ENCODE data around the gene COL15A1.

The COL15A1 gene

DNA sequence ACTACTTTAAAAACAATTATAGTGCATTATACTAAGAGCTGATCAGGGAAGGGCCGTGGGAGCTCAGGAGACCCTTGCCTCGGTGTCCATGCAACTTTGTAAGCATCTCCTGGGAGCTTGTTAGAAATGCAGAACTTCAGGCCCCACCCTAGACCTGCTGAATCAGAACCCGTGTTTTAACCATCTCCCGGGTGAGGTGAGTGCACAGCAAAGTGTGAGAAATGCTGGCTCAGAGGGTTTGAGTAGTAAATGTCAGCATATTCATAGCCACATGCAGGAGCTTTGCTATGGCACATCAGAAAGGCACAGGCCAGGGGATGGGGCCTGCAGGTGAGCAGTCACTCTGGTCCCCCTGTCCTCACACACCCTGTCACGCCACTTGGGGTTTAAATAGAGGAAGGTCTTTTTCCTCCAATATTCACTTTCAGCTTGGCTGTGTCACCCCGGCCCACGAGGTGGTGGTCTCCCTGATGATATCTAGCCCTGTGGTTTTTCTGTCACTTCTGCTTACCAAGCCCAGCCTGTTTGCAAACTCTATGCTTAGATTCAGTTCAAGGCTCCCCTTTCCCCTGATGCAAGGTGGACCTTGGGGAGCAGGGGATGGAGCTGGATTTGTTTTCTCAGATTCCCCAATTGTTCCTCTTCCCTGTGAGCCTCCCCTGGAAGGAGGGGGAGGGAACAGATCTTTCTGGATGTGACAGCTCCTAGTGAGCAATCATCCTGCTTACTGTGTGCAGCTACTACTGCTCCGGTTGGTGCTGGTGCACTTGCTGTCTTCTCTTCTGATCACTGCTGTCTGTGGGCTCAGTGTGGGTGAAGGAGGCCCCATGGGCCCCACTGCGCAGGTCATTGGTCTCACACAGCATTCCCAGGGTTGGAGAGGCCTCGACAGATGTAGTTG lies 109.4 kb downstream of the COL15A1 start:
- Mint-ChIP-seq H3K4me3 (no peak overlapping the region), H3K27ac (peak overlapping the region; percentile 59), H3K4me1 (ENCODE audit: low read depth) (peaks cover 78% of the 10 kb centered on the region), H3K27me3 (ENCODE audit: low read depth) (no peaks in the 10 kb centered on the region), H3K9me3 (peaks cover 8% of the 10 kb centered on the region), H3K36me3 (ENCODE audit: low read depth) (peaks cover 20% of the 10 kb centered on the region)

DNA sequence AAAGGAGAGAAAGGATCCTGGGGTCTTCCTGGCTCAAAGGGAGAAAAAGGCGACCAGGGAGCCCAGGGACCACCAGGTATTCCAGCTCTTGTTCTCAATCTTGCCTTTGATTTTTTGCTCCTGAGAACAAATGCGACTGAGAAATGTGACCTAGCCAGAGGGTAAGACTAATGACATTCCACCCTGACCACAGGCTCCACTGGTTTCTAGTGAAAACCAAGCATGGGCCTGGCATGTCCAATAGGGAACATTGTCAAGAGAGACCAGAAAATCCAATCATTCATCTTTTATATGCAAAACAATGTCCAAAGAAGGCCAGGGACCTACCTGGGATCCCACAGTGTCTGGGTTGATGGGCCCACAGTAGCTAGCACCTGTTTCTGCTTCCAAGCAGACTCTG lies 110.9 kb downstream of the COL15A1 start:
- H3K4me3 Mint-ChIP-seq = no peak overlapping the region
- H3K27ac Mint-ChIP-seq = peak overlapping the region; percentile 23
- peaks cover 8% of the 10 kb centered on the region for H3K9me3 Mint-ChIP-seq
- H3K27me3 Mint-ChIP-seq (ENCODE audit: low read depth) = no peaks in the 10 kb centered on the region
- peaks cover 82% of the 10 kb centered on the region for H3K4me1 Mint-ChIP-seq (ENCODE audit: low read depth)
- peaks cover 17% of the 10 kb centered on the region for H3K36me3 Mint-ChIP-seq (ENCODE audit: low read depth)

DNA sequence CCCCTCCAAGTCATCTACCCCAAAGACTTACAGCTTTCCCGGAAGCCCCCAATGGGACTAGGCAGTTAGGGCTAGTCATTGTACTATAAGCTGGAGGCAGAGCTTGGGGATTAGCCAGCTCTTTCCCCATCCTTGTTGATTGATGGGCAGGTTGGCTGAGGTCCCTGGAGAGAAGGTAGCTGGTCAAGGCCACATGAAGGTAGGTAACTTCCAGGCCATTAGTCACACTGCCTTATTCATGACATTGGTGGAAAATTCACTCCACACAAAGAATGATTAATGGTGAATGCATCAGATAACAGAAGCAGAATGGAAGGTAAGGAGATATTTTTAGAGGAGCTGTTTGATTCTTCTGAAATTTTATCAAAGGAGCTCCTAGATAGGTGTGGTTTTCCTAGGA lies 111.7 kb downstream of the COL15A1 start:
- H3K27me3 Mint-ChIP-seq (ENCODE audit: low read depth) = no peaks in the 10 kb centered on the region
- H3K4me3 Mint-ChIP-seq = no peak overlapping the region
- H3K4me1 Mint-ChIP-seq (ENCODE audit: low read depth) = peaks cover 78% of the 10 kb centered on the region
- H3K36me3 Mint-ChIP-seq (ENCODE audit: low read depth) = peaks cover 17% of the 10 kb centered on the region
- H3K9me3 Mint-ChIP-seq = peaks cover 8% of the 10 kb centered on the region
- H3K27ac Mint-ChIP-seq = no peak overlapping the region

DNA sequence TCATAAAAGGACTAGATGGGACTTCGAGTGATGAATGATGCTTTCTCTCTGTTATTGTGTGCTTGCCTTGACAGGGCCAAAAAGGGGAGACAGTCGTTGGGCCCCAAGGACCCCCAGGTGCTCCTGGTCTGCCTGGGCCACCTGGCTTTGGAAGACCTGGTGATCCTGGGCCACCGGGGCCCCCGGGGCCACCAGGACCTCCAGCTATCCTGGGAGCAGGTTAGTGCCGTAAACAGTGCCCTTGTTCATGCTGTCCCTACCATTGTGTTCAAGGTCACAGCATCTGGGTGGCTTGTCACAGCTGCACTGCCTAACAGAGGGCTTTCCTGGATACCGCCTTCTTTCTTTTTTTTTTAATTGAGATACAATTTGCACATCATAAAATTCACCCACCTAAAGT lies 112.5 kb downstream of the COL15A1 start:
- H3K36me3 Mint-ChIP-seq (ENCODE audit: low read depth) = peaks cover 21% of the 10 kb centered on the region
- H3K9me3 Mint-ChIP-seq = peaks cover 8% of the 10 kb centered on the region
- H3K27ac Mint-ChIP-seq = no peak overlapping the region
- no peak overlapping the region for H3K4me3 Mint-ChIP-seq
- peaks cover 75% of the 10 kb centered on the region for H3K4me1 Mint-ChIP-seq (ENCODE audit: low read depth)
- H3K27me3 Mint-ChIP-seq (ENCODE audit: low read depth) = no peaks in the 10 kb centered on the region

DNA sequence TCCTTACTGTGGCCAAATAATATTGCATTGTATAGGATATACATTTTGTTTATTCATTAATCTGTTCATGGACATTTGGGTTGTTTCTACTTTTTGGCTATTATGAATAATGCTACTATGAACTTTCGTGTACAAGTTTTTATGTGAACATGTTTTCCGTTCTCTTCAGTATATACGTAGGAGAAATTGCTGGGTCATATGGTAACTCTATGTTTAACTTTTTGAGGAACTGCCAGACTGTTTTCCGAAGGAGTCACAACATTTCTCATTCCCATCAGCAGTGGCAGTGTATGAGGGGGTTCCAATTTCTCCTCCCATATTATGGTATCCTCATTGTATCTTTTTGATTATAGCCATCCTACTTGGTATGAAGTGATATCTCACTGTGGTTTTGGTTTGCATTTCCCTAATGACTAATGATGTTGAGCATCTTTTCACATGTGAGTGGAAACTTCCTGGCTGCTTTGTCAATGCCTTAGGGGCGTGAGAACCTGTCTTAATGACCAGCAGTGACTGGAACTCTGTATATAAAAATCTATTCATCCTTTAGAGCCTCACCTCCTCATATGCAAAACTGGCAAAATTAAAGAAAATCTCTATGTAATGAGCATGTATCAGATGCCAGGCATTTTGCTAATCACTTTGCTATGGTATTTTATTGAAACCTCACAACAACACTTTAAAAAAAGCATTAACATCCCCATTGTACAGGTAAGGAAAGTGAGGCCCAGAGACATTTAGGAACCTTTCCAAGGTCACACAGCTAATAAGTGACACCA lies 113.4 kb downstream of the COL15A1 start:
- Mint-ChIP-seq H3K4me1 (ENCODE audit: low read depth) (peaks cover 71% of the 10 kb centered on the region), H3K4me3 (peak overlapping the region; percentile 83), H3K36me3 (ENCODE audit: low read depth) (peaks cover 21% of the 10 kb centered on the region), H3K27me3 (ENCODE audit: low read depth) (no peaks in the 10 kb centered on the region), H3K27ac (peak overlapping the region; percentile 95), H3K9me3 (peaks cover 8% of the 10 kb centered on the region)

DNA sequence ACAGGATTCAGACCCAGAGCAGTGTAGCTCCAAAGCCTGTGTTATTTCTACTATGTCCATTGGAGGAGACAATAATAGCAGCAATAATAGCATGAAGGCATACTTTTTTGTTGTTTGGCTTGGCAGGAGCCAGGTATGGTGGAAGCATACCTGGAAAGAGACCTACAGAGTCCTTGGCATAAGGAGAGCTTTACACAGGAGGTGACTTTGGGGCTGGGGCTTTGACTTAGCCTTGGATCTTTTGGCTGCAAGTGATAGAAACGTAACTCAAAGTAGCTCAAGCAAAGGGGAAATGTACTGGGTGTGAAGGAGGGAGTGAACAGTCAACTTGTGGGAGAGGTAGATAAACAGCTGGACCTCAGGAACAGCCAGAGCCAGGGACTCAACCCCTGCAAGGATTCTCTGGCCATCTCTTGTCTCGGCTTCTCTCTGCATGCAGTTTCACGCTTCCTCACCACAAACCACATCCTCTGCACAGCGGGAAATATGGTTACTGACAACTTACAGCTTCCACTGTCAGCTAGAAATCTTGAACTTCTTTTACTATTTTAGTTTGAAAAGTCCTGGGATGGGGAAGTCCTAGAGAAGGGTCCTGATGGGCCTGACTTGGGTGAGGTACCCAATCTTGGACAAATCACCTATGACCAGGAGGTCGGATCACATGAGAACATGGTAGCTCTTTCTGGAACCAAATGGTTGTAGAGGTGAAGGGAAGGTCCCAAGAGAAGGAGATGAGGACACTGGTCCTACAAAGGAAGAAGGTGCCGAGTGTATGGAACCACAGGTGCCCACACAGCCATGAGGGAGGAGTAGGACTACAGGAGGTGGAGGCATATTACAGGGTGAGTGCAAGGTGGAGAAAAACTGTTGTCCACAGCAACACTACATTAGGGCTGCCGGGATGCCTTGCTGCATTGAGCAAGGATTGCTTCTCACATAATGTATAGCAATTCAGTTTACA lies 114.2 kb downstream of the COL15A1 start:
- H3K4me3 Mint-ChIP-seq = peak overlapping the region; percentile 83
- H3K36me3 Mint-ChIP-seq (ENCODE audit: low read depth) = peaks cover 24% of the 10 kb centered on the region
- no peaks in the 10 kb centered on the region for H3K27me3 Mint-ChIP-seq (ENCODE audit: low read depth)
- peaks cover 67% of the 10 kb centered on the region for H3K4me1 Mint-ChIP-seq (ENCODE audit: low read depth)
- peaks cover 8% of the 10 kb centered on the region for H3K9me3 Mint-ChIP-seq
- peak overlapping the region; percentile 95 for H3K27ac Mint-ChIP-seq

DNA sequence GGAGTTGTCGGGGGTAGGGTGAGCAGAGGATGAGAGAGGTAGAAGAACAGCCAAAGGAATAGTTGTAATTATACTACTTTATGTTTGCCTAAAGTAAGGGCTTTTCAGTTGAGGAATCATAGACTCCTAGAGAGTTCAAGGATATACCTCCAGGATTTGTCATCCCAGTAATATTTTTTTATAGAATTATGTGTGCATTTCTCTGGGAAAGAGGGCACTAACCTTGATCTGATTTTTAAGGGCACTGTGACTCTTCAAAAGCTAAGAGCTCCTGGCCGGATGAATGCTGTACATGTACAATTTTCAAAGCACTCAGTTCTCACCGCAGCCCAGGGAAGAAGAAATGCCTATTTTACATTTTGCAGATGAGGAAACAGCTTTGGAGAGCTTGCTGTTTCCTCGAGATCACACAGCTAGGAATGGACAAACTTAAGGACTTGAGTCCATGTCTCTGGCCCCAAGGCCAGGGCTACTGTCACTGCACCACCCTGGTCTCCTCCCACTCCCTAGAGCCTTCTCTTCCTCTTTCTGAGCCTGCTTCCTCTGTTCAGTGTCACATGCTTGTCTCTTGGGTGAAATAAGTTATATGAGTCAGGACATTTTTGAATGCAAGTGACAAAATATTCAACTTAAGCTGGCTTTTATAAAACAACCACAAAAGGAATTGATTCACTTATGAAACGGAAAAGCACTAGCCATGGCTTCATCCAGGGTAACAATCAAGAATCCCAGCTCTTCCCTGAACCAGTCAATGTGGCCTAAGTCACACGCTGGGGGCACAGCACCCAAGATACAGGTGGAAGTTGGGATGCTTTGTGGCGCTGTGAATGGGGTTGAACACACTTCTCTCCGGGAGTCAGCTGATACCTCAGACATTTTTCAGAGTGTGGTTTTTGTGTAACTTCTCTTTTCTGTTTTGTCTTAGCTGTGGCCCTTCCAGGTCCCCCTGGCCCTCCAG lies 115.5 kb downstream of the COL15A1 start:
- peaks cover 31% of the 10 kb centered on the region for H3K36me3 Mint-ChIP-seq (ENCODE audit: low read depth)
- peak overlapping the region; percentile 95 for H3K27ac Mint-ChIP-seq
- H3K4me1 Mint-ChIP-seq (ENCODE audit: low read depth) = peaks cover 71% of the 10 kb centered on the region
- H3K27me3 Mint-ChIP-seq (ENCODE audit: low read depth) = no peaks in the 10 kb centered on the region
- peak overlapping the region; percentile 61 for H3K4me3 Mint-ChIP-seq
- peaks cover 8% of the 10 kb centered on the region for H3K9me3 Mint-ChIP-seq

DNA sequence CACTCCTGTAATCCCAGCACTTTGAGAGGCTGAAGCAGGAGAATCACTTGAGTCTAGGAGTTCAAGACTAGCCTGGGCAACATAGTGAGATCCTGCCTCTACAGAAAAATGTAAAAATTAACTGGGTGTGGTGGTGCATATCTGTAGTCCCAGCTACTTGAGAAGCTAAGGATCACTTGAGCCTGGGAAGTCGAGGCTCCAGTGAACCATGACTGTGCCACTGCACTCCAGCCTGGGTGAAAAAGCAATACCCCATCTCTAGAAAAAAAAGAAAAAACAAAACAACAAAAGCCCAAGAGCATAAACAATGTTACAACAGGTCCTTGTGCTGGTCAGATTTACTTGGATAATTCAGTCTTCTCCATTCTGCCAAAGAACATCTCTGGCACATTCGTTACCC lies 116.9 kb downstream of the COL15A1 start:
- peaks cover 70% of the 10 kb centered on the region for H3K4me1 Mint-ChIP-seq (ENCODE audit: low read depth)

DNA sequence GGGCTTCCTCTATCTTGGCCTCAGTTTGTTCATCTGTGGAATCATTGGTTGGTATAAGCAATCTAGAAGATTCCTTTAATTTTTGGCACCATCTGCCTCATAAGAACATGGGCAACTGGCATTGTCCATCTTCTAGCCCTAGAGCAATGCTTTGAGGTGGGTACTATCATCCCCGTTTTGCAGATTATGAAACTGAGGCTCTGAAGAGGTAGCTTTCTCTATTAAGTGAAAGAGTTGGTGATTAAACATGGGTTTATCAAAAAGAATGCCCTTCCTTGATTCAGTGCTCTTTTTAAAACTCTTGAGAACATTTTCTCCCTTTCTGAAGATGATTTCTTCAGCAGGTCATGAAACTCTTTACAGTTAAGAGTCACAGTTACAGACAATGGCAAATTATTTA lies 118.8 kb downstream of the COL15A1 start:
- H3K4me1 Mint-ChIP-seq (ENCODE audit: low read depth) = peaks cover 53% of the 10 kb centered on the region
- H3K36me3 Mint-ChIP-seq (ENCODE audit: low read depth) = peaks cover 17% of the 10 kb centered on the region
- H3K4me3 Mint-ChIP-seq = no peak overlapping the region
- no peaks in the 10 kb centered on the region for H3K27me3 Mint-ChIP-seq (ENCODE audit: low read depth)
- H3K9me3 Mint-ChIP-seq = no peaks in the 10 kb centered on the region
- H3K27ac Mint-ChIP-seq = no peak overlapping the region

More for the DNA sequence above, 116.9 kb downstream of the COL15A1 start:
- Mint-ChIP-seq H3K9me3 (peaks cover 8% of the 10 kb centered on the region), H3K27me3 (ENCODE audit: low read depth) (no peaks in the 10 kb centered on the region), H3K36me3 (ENCODE audit: low read depth) (peaks cover 28% of the 10 kb centered on the region), H3K4me3 (no peak overlapping the region), H3K27ac (no peak overlapping the region)

DNA sequence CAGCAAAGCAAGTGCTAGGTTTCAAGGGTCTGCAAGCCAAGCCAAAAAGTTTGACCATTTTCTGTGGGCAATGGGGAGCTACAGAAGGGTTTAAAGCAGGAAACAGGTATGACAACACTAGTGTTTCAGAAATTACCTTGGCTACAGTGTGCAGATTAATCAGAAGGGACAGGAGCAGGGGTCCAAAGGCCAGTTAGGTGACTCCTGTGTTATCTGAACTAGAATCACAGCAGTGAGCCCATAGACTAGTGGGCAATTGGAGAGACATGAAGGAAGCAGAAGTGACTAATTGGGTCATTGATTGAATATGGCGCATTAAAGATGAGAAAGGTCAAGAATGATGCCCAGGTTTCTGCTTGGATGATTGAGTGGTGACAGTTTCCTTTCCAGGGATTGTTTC lies 119.8 kb downstream of the COL15A1 start:
- H3K4me1 Mint-ChIP-seq (ENCODE audit: low read depth) = peaks cover 49% of the 10 kb centered on the region
- H3K4me3 Mint-ChIP-seq = no peak overlapping the region
- H3K36me3 Mint-ChIP-seq (ENCODE audit: low read depth) = peaks cover 21% of the 10 kb centered on the region

DNA sequence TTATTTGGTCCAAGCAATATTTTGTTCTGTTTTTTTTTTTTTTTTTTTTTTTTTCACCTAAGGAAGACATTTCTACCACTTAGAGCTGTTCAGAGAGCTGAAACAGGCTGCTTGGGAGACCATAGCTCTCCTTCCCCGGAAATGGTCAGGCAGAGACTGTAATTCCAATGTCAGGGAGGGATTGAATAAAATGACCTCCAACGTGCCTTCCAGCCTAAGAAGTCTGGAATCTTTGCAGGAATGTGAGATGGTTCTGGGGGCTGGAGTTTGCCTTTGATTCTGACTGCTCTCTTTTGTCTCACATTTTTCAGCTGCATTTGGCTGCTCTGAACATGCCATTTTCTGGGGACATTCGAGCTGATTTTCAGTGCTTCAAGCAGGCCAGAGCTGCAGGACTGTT lies 122.9 kb downstream of the COL15A1 start:
- Mint-ChIP-seq H3K27me3 (ENCODE audit: low read depth) (no peaks in the 10 kb centered on the region), H3K27ac (no peak overlapping the region), H3K4me3 (no peak overlapping the region), H3K9me3 (peaks cover 6% of the 10 kb centered on the region), H3K4me1 (ENCODE audit: low read depth) (peaks cover 49% of the 10 kb centered on the region), H3K36me3 (ENCODE audit: low read depth) (peaks cover 25% of the 10 kb centered on the region)

More for the DNA sequence above, 119.8 kb downstream of the COL15A1 start:
- H3K9me3 Mint-ChIP-seq = no peaks in the 10 kb centered on the region
- H3K27me3 Mint-ChIP-seq (ENCODE audit: low read depth) = no peaks in the 10 kb centered on the region
- no peak overlapping the region for H3K27ac Mint-ChIP-seq

DNA sequence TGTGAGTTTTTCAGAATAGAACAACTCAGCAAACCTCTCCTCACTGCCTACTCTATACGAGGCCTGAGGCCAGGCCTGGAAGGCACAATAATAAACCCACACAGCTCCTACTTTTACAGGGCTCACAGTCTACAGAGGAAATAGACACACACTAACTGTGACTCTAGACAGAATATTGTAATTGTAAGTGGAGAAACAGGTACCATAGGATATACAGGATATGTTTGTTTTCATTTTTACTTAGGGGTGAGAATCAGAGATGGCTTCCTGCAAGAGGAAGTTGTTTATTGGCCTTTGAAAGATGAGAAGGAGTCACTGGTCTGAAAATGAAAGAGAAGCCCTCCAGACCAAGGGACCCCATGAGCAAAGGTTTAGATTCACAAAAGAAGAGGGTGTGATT lies 125.4 kb downstream of the COL15A1 start:
- Mint-ChIP-seq H3K36me3 (ENCODE audit: low read depth) (peaks cover 23% of the 10 kb centered on the region), H3K4me3 (peak overlapping the region; percentile 43), H3K4me1 (ENCODE audit: low read depth) (peaks cover 44% of the 10 kb centered on the region), H3K9me3 (peaks cover 6% of the 10 kb centered on the region), H3K27ac (peak overlapping the region; percentile 93), H3K27me3 (ENCODE audit: low read depth) (no peaks in the 10 kb centered on the region)

DNA sequence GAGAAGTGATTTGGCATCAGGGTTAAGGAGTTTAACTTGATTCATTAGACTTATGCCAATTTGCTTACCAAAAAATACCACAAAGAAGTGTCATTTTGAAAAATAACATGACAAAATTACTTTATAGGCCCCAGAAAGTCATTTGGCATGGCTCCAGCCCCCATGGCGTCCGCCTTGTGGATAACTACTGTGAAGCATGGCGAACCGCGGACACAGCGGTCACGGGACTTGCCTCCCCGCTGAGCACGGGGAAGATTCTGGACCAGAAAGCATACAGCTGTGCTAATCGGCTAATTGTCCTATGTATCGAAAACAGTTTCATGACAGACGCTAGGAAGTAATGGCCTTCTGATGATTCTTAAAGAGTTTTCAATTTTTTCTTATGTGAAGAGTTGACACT lies 125.8 kb downstream of the COL15A1 start:
- H3K27ac Mint-ChIP-seq = peak overlapping the region; percentile 93
- peak overlapping the region; percentile 43 for H3K4me3 Mint-ChIP-seq
- peaks cover 6% of the 10 kb centered on the region for H3K9me3 Mint-ChIP-seq
- no peaks in the 10 kb centered on the region for H3K27me3 Mint-ChIP-seq (ENCODE audit: low read depth)
- peaks cover 19% of the 10 kb centered on the region for H3K36me3 Mint-ChIP-seq (ENCODE audit: low read depth)
- peaks cover 43% of the 10 kb centered on the region for H3K4me1 Mint-ChIP-seq (ENCODE audit: low read depth)

Measured in T-helper 1 cell treated with Interleukin-12 subunit alpha and Interleukin-12 subunit beta and Interleukin-4 antibody, amounts not matched to agents 30 μg/mL and 1 μg/mL, for 36 hours (primary cell).